ENCODE results near the gene WWC2.

WWC2 gene

GRCh38 chr4:183255487-183255886 lies 156.4 kb downstream of the WWC2 start:
- Histone ChIP-seq H3K9me3 (ENCODE audit: insufficient read depth, low read length, severe bottlenecking) (no peaks in the 10 kb centered on the region), H3K36me3 (ENCODE audit: insufficient read depth, low read length) (no peaks in the 10 kb centered on the region), H3K9ac (ENCODE audit: low read depth, low read length) (no peak overlapping the region), H3K4me3 (ENCODE audit: low read depth in 1 of 2, low read length in 2 of 2) (no peak overlapping the region), H2AFZ (ENCODE audit: low read depth, low read length) (no peak overlapping the region), H3K27me3 (ENCODE audit: insufficient read depth, low read length, poor library complexity) (peaks cover 8% of the 10 kb centered on the region), H3K79me2 (ENCODE audit: insufficient read depth, low read length) (no peaks in the 10 kb centered on the region), H3K27ac (ENCODE audit: low read length) (no peak overlapping the region), H3K4me2 (ENCODE audit: insufficient read depth, low read length) (no peak overlapping the region), H4K20me1 (ENCODE audit: insufficient read depth, low read length) (no peaks in the 10 kb centered on the region), H3K4me1 (ENCODE audit: insufficient read depth, low read length) (no peaks in the 10 kb centered on the region)
- no peak for ATAC-seq (ENCODE audit: insufficient read depth, low read depth)
- TF ChIP-seq, protein P1, sequence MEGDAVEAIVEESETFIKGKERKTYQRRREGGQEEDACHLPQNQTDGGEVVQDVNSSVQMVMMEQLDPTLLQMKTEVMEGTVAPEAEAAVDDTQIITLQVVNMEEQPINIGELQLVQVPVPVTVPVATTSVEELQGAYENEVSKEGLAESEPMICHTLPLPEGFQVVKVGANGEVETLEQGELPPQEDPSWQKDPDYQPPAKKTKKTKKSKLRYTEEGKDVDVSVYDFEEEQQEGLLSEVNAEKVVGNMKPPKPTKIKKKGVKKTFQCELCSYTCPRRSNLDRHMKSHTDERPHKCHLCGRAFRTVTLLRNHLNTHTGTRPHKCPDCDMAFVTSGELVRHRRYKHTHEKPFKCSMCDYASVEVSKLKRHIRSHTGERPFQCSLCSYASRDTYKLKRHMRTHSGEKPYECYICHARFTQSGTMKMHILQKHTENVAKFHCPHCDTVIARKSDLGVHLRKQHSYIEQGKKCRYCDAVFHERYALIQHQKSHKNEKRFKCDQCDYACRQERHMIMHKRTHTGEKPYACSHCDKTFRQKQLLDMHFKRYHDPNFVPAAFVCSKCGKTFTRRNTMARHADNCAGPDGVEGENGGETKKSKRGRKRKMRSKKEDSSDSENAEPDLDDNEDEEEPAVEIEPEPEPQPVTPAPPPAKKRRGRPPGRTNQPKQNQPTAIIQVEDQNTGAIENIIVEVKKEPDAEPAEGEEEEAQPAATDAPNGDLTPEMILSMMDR (IDR thresholded peaks at IDR 0.05; ENCODE audit: borderline replicate concordance, extremely low read depth, low read length, poor library complexity, severe bottlenecking), result no peak
- TF ChIP-seq EZH2 (IDR thresholded peaks at IDR 0.05; ENCODE audit: borderline replicate concordance, low read depth, low read length, severe bottlenecking), result no peak
- DNase-seq, result no peak

GRCh38 chr4:183256343-183256742 lies 157.3 kb downstream of the WWC2 start:
- no peaks in the 10 kb centered on the region for H3K79me2 ChIP-seq (ENCODE audit: insufficient read depth, low read length)
- no peak for ATAC-seq (ENCODE audit: insufficient read depth, low read depth)
- no peak overlapping the region for H3K4me3 ChIP-seq (ENCODE audit: low read depth in 1 of 2, low read length in 2 of 2)
- no peak overlapping the region for H3K27ac ChIP-seq (ENCODE audit: low read length)
- no peaks in the 10 kb centered on the region for H4K20me1 ChIP-seq (ENCODE audit: insufficient read depth, low read length)
- no peak for DNase-seq
- no peak overlapping the region for H3K4me2 ChIP-seq (ENCODE audit: insufficient read depth, low read length)
- TF ChIP-seq, protein P1 (IDR thresholded peaks at IDR 0.05; ENCODE audit: borderline replicate concordance, extremely low read depth, low read length, poor library complexity, severe bottlenecking), result no peak
- TF ChIP-seq EZH2 (IDR thresholded peaks at IDR 0.05; ENCODE audit: borderline replicate concordance, low read depth, low read length, severe bottlenecking), result no peak
- H2AFZ ChIP-seq (ENCODE audit: low read depth, low read length), result no peak overlapping the region
- no peak overlapping the region for H3K9ac ChIP-seq (ENCODE audit: low read depth, low read length)
- no peaks in the 10 kb centered on the region for H3K4me1 ChIP-seq (ENCODE audit: insufficient read depth, low read length)
- no peaks in the 10 kb centered on the region for H3K36me3 ChIP-seq (ENCODE audit: insufficient read depth, low read length)
- no peaks in the 10 kb centered on the region for H3K9me3 ChIP-seq (ENCODE audit: insufficient read depth, low read length, severe bottlenecking)
- peaks cover 8% of the 10 kb centered on the region for H3K27me3 ChIP-seq (ENCODE audit: insufficient read depth, low read length, poor library complexity)

- peak; percentile 48 for DNase-seq
- no peaks in the 10 kb centered on the region for H3K79me2 ChIP-seq (ENCODE audit: insufficient read depth, low read length)
- no peak overlapping the region for H3K4me3 ChIP-seq (ENCODE audit: low read depth in 1 of 2, low read length in 2 of 2)
- no peak overlapping the region for H2AFZ ChIP-seq (ENCODE audit: low read depth, low read length)
- H3K4me1 ChIP-seq (ENCODE audit: insufficient read depth, low read length), result no peaks in the 10 kb centered on the region
- no peak overlapping the region for H3K4me2 ChIP-seq (ENCODE audit: insufficient read depth, low read length)
- no peak overlapping the region for H3K27ac ChIP-seq (ENCODE audit: low read length)
- peaks cover 8% of the 10 kb centered on the region for H3K27me3 ChIP-seq (ENCODE audit: insufficient read depth, low read length, poor library complexity)
- ATAC-seq (ENCODE audit: insufficient read depth, low read depth), result peak; percentile 77
- H3K9me3 ChIP-seq (ENCODE audit: insufficient read depth, low read length, severe bottlenecking), result no peaks in the 10 kb centered on the region
- H3K36me3 ChIP-seq (ENCODE audit: insufficient read depth, low read length), result no peaks in the 10 kb centered on the region
- no peaks in the 10 kb centered on the region for H4K20me1 ChIP-seq (ENCODE audit: insufficient read depth, low read length)
- H3K9ac ChIP-seq (ENCODE audit: low read depth, low read length), result no peak overlapping the region
- TF ChIP-seq, protein P1 (IDR thresholded peaks at IDR 0.05; ENCODE audit: borderline replicate concordance, extremely low read depth, low read length, poor library complexity, severe bottlenecking), result peak; percentile 77
- TF ChIP-seq EZH2 (IDR thresholded peaks at IDR 0.05; ENCODE audit: borderline replicate concordance, low read depth, low read length, severe bottlenecking), result no peak
These were observed 157.8 kb downstream of the WWC2 start for GRCh38 chr4:183256756-183257385.
